WI38 (cell line): ENCODE results near the gene DHRSX.
"Not testable (repeated sequence)": the region's sequence is repeated elsewhere in the genome, so short reads cannot be mapped to it uniquely, and the experiment has no call there.

Experiments used
- H3K4me3 ChIP-seq: 2 replicates; pipeline ENCODE4 v1.5.1; 2011; ENCODE audit warnings: low read depth, mild to moderate bottlenecking, control low read depth, low read length
- CTCF ChIP-seq: IDR thresholded peaks from 2 replicates; pipeline ENCODE4 v1.5.1; 2012; ENCODE audit warnings: low read depth, mild to moderate bottlenecking, control low read depth, low read length

The DHRSX gene

GRCh38 chrX:2461711-2462016 lies 39.1 kb downstream of the DHRSX start:
- H3K4me3 ChIP-seq: no peak overlapping the region
- no peak for TF ChIP-seq CTCF

GRCh38 chrX:2460821-2461710 lies 39.7 kb downstream of the DHRSX start:
- H3K4me3 ChIP-seq: not testable (repeated sequence)

- H3K4me3 ChIP-seq: not testable (repeated sequence)
Measured at GRCh38 chrX:2460048-2460447, 40.7 kb downstream of the DHRSX start.

- no peak overlapping the region for H3K4me3 ChIP-seq
- TF ChIP-seq CTCF: no peak
Measured at GRCh38 chrX:2458309-2458708, 42.5 kb downstream of the DHRSX start.

GRCh38 chrX:2457289-2458133 lies 43.3 kb downstream of the DHRSX start:
- no peak for TF ChIP-seq CTCF
- H3K4me3 ChIP-seq: no peak overlapping the region

- not testable (repeated sequence) for H3K4me3 ChIP-seq
Measured at GRCh38 chrX:2456091-2456490, 44.7 kb downstream of the DHRSX start.

- H3K4me3 ChIP-seq: not testable (repeated sequence)
Measured at GRCh38 chrX:2454620-2455019, 46.2 kb downstream of the DHRSX start.

GRCh38 chrX:2452799-2453198 lies 48.0 kb downstream of the DHRSX start:
- no peak for TF ChIP-seq CTCF

GRCh38 chrX:2452317-2452784 lies 48.4 kb downstream of the DHRSX start:
- no peak for TF ChIP-seq CTCF
- H3K4me3 ChIP-seq: no peak overlapping the region

More at GRCh38 chrX:2452799-2453198, 48.0 kb downstream of the DHRSX start:
- H3K4me3 ChIP-seq: no peak overlapping the region
